ENCODE measurements around the gene FMC1. TPM values are rescaled to one million over a fixed set of nuclear protein-coding genes. Genes with fewer than 3 reads are reported as not detected.

The FMC1 gene
- polyA plus RNA-seq, 1 donor (not counting 4 experiments of a cell fraction or from before 2014, with no cell fraction given) = 7.8 TPM

- Histone ChIP-seq H3K4me3 (ENCODE audit: control insufficient read depth in 2 of 3, extremely low read depth in 1 of 3, insufficient read depth in 2 of 3, low read depth in 1 of 3, low read length in 3 of 3) (no peak overlapping the region), H3K4me1 (ENCODE audit: control insufficient read depth, extremely low read depth, insufficient read depth, low read length) (peaks cover 4% of the 10 kb centered on the region), H4K20me1 (ENCODE audit: control insufficient read depth, extremely low read depth, insufficient read depth, low read length) (no peaks in the 10 kb centered on the region), H3K27ac (ENCODE audit: control insufficient read depth, insufficient read depth, low read length) (no peak overlapping the region), H3K4me2 (ENCODE audit: control insufficient read depth, extremely low read depth, insufficient read depth, low read depth, low read length) (no peak overlapping the region), H3K36me3 (ENCODE audit: control insufficient read depth in 2 of 2, extremely low read depth in 1 of 2, insufficient read depth in 2 of 2, low read length in 2 of 2) (no peaks in the 10 kb centered on the region), H3K9me1 (ENCODE audit: control insufficient read depth, extremely low read depth, insufficient read depth, low read length) (no peaks in the 10 kb centered on the region), H3K9ac (ENCODE audit: control insufficient read depth, extremely low read depth, insufficient read depth, low read length) (no peak overlapping the region), H3K27me3 (ENCODE audit: control insufficient read depth, extremely low read depth, insufficient read depth, low read length) (no peaks in the 10 kb centered on the region), H3K9me3 (ENCODE audit: control insufficient read depth, low read depth, low read length) (no peaks in the 10 kb centered on the region), H3K79me2 (ENCODE audit: control insufficient read depth, insufficient read depth, low read length) (no peaks in the 10 kb centered on the region), H2AFZ (ENCODE audit: control insufficient read depth, low read length) (no peak overlapping the region)
- no peak for DNase-seq (ENCODE audit: low read depth, low spot score)
- dilution Hi-C loops (cut with MboI; ENCODE audit: extremely low pct_ligation_motif_present, low sequenced_read_pairs) = no loop called here
- no peak for FAIRE-seq
- TF ChIP-seq EZH2 (IDR thresholded peaks at IDR 0.05; ENCODE audit: low read length) = no peak
- TF ChIP-seq, protein P1, sequence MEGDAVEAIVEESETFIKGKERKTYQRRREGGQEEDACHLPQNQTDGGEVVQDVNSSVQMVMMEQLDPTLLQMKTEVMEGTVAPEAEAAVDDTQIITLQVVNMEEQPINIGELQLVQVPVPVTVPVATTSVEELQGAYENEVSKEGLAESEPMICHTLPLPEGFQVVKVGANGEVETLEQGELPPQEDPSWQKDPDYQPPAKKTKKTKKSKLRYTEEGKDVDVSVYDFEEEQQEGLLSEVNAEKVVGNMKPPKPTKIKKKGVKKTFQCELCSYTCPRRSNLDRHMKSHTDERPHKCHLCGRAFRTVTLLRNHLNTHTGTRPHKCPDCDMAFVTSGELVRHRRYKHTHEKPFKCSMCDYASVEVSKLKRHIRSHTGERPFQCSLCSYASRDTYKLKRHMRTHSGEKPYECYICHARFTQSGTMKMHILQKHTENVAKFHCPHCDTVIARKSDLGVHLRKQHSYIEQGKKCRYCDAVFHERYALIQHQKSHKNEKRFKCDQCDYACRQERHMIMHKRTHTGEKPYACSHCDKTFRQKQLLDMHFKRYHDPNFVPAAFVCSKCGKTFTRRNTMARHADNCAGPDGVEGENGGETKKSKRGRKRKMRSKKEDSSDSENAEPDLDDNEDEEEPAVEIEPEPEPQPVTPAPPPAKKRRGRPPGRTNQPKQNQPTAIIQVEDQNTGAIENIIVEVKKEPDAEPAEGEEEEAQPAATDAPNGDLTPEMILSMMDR (optimal IDR thresholded peaks at IDR 0.05 in 1 of 3, IDR thresholded peaks at IDR 0.05 in 1 of 3, conservative IDR thresholded peaks at IDR 0.05 in 1 of 3; ENCODE audit: extremely low read depth in 1 of 3, insufficient read depth in 2 of 3, low read length in 3 of 3) = no peak
Measured at GRCh38 chr7:139304517-139304916, 36.6 kb upstream of the FMC1 start.

- Histone ChIP-seq H3K36me3 (ENCODE audit: control insufficient read depth in 2 of 2, extremely low read depth in 1 of 2, insufficient read depth in 2 of 2, low read length in 2 of 2) (no peaks in the 10 kb centered on the region), H4K20me1 (ENCODE audit: control insufficient read depth, extremely low read depth, insufficient read depth, low read length) (no peaks in the 10 kb centered on the region), H3K9ac (ENCODE audit: control insufficient read depth, extremely low read depth, insufficient read depth, low read length) (no peak overlapping the region), H3K27me3 (ENCODE audit: control insufficient read depth, extremely low read depth, insufficient read depth, low read length) (no peaks in the 10 kb centered on the region), H3K4me1 (ENCODE audit: control insufficient read depth, extremely low read depth, insufficient read depth, low read length) (no peaks in the 10 kb centered on the region), H3K4me2 (ENCODE audit: control insufficient read depth, extremely low read depth, insufficient read depth, low read depth, low read length) (no peak overlapping the region), H3K9me3 (ENCODE audit: control insufficient read depth, low read depth, low read length) (no peaks in the 10 kb centered on the region), H3K79me2 (ENCODE audit: control insufficient read depth, insufficient read depth, low read length) (no peaks in the 10 kb centered on the region), H3K4me3 (ENCODE audit: control insufficient read depth in 2 of 3, extremely low read depth in 1 of 3, insufficient read depth in 2 of 3, low read depth in 1 of 3, low read length in 3 of 3) (no peak overlapping the region), H3K9me1 (ENCODE audit: control insufficient read depth, extremely low read depth, insufficient read depth, low read length) (no peaks in the 10 kb centered on the region), H2AFZ (ENCODE audit: control insufficient read depth, low read length) (no peak overlapping the region), H3K27ac (ENCODE audit: control insufficient read depth, insufficient read depth, low read length) (no peak overlapping the region)
- no peak for FAIRE-seq
- no peak for TF ChIP-seq EZH2 (IDR thresholded peaks at IDR 0.05; ENCODE audit: low read length)
- TF ChIP-seq, protein P1 (optimal IDR thresholded peaks at IDR 0.05 in 1 of 3, IDR thresholded peaks at IDR 0.05 in 1 of 3, conservative IDR thresholded peaks at IDR 0.05 in 1 of 3; ENCODE audit: extremely low read depth in 1 of 3, insufficient read depth in 2 of 3, low read length in 3 of 3) = no peak
- dilution Hi-C loops (cut with MboI; ENCODE audit: extremely low pct_ligation_motif_present, low sequenced_read_pairs) = no loop called here
- no peak for DNase-seq (ENCODE audit: low read depth, low spot score)
Measured at GRCh38 chr7:139317939-139318505, 23.1 kb upstream of the FMC1 start.

Measured in keratinocyte (primary cell).